ENCODE data around the gene SLAMF1.

SLAMF1 gene

GRCh38 chr1:160638540-160638857, 8.3 kb downstream of the SLAMF1 start:
- TF ChIP-seq GATA2 (IDR thresholded peaks at IDR 0.05; ENCODE audit: low read depth, low read length) (no peak), GATA3 (IDR thresholded peaks at IDR 0.05; ENCODE audit: low read depth, low read length) (no peak)

GRCh38 chr1:160637821-160638539, 8.9 kb downstream of the SLAMF1 start:
- TF ChIP-seq GATA2 (IDR thresholded peaks at IDR 0.05; ENCODE audit: low read depth, low read length) (no peak), GATA3 (IDR thresholded peaks at IDR 0.05; ENCODE audit: low read depth, low read length) (no peak)

- TF ChIP-seq GATA3 (IDR thresholded peaks at IDR 0.05; ENCODE audit: low read depth, low read length) (no peak), GATA2 (IDR thresholded peaks at IDR 0.05; ENCODE audit: low read depth, low read length) (no peak)
Observed at GRCh38 chr1:160637065-160637464, 9.8 kb downstream of the SLAMF1 start.

GRCh38 chr1:160636547-160636946, 10.3 kb downstream of the SLAMF1 start:
- TF ChIP-seq GATA3 (IDR thresholded peaks at IDR 0.05; ENCODE audit: low read depth, low read length): no peak
- TF ChIP-seq GATA2 (IDR thresholded peaks at IDR 0.05; ENCODE audit: low read depth, low read length): no peak

GRCh38 chr1:160636076-160636475, 10.8 kb downstream of the SLAMF1 start:
- no peak for TF ChIP-seq GATA3 (IDR thresholded peaks at IDR 0.05; ENCODE audit: low read depth, low read length)
- no peak for TF ChIP-seq GATA2 (IDR thresholded peaks at IDR 0.05; ENCODE audit: low read depth, low read length)

- TF ChIP-seq GATA3 (IDR thresholded peaks at IDR 0.05; ENCODE audit: low read depth, low read length) (no peak), GATA2 (IDR thresholded peaks at IDR 0.05; ENCODE audit: low read depth, low read length) (no peak)
Observed at GRCh38 chr1:160634543-160635491, 12.0 kb downstream of the SLAMF1 start.

GRCh38 chr1:160633330-160633903, 13.4 kb downstream of the SLAMF1 start:
- TF ChIP-seq GATA3 (IDR thresholded peaks at IDR 0.05; ENCODE audit: low read depth, low read length) (no peak), GATA2 (IDR thresholded peaks at IDR 0.05; ENCODE audit: low read depth, low read length) (no peak)

GRCh38 chr1:160631983-160632625, 14.7 kb downstream of the SLAMF1 start:
- TF ChIP-seq GATA2 (IDR thresholded peaks at IDR 0.05; ENCODE audit: low read depth, low read length): no peak
- TF ChIP-seq GATA3 (IDR thresholded peaks at IDR 0.05; ENCODE audit: low read depth, low read length): no peak

GRCh38 chr1:160630523-160631451, 16.1 kb downstream of the SLAMF1 start:
- TF ChIP-seq GATA3 (IDR thresholded peaks at IDR 0.05; ENCODE audit: low read depth, low read length): no peak
- TF ChIP-seq GATA2 (IDR thresholded peaks at IDR 0.05; ENCODE audit: low read depth, low read length): no peak

GRCh38 chr1:160629286-160630210, 17.3 kb downstream of the SLAMF1 start:
- TF ChIP-seq GATA3 (IDR thresholded peaks at IDR 0.05; ENCODE audit: low read depth, low read length) (no peak), GATA2 (IDR thresholded peaks at IDR 0.05; ENCODE audit: low read depth, low read length) (no peak)

GRCh38 chr1:160628799-160629263, 18.0 kb downstream of the SLAMF1 start:
- no peak for TF ChIP-seq GATA2 (IDR thresholded peaks at IDR 0.05; ENCODE audit: low read depth, low read length)
- TF ChIP-seq GATA3 (IDR thresholded peaks at IDR 0.05; ENCODE audit: low read depth, low read length): no peak
